ENCODE measurements around the gene JCAD.

DNA sequence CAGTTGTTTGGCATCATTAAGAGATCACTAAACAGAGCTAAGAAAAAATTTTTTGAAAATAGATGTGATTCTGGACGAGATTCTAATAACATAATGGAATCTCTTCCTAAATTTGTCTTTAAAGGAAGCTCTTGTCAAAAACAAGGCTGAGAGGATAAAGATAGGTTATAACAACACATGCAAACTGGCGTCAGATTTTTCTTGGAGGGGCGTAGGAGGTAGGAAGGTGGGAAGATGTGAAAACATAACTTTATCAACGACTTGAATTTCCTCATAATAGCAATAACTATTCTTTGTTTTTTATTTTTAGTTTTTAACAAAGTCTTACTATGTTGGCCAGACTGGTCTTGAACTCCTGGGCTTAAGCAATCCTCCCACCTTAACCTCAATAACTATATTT lies 31.8 kb upstream of the JCAD start:
- TF ChIP-seq, protein P1, sequence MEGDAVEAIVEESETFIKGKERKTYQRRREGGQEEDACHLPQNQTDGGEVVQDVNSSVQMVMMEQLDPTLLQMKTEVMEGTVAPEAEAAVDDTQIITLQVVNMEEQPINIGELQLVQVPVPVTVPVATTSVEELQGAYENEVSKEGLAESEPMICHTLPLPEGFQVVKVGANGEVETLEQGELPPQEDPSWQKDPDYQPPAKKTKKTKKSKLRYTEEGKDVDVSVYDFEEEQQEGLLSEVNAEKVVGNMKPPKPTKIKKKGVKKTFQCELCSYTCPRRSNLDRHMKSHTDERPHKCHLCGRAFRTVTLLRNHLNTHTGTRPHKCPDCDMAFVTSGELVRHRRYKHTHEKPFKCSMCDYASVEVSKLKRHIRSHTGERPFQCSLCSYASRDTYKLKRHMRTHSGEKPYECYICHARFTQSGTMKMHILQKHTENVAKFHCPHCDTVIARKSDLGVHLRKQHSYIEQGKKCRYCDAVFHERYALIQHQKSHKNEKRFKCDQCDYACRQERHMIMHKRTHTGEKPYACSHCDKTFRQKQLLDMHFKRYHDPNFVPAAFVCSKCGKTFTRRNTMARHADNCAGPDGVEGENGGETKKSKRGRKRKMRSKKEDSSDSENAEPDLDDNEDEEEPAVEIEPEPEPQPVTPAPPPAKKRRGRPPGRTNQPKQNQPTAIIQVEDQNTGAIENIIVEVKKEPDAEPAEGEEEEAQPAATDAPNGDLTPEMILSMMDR (IDR thresholded peaks at IDR 0.05), result no peak
- no peak for TF ChIP-seq FOXM1 (IDR thresholded peaks at IDR 0.05; ENCODE audit: low read depth)
- TF ChIP-seq JUND (IDR thresholded peaks at IDR 0.05), result no peak
- TF ChIP-seq, protein P2, sequence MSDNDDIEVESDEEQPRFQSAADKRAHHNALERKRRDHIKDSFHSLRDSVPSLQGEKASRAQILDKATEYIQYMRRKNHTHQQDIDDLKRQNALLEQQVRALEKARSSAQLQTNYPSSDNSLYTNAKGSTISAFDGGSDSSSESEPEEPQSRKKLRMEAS (IDR thresholded peaks at IDR 0.05; ENCODE audit: low read depth), result no peak
- no peak for TF ChIP-seq SMC3 (IDR thresholded peaks at IDR 0.05; ENCODE audit: low read depth, low read length)
- no peak for TF ChIP-seq POLR2AphosphoS5 (IDR thresholded peaks at IDR 0.05; ENCODE audit: low read depth, low read length)
- no peak for TF ChIP-seq SIN3A (IDR thresholded peaks at IDR 0.05; ENCODE audit: borderline replicate concordance, low read depth, low read length)
- TF ChIP-seq TAF1 (IDR thresholded peaks at IDR 0.05; ENCODE audit: borderline replicate concordance, low read depth, low read length), result no peak
- no peak for TF ChIP-seq FOSL2 (IDR thresholded peaks at IDR 0.05; ENCODE audit: borderline replicate concordance, low read depth)
- TF ChIP-seq, protein P3, sequence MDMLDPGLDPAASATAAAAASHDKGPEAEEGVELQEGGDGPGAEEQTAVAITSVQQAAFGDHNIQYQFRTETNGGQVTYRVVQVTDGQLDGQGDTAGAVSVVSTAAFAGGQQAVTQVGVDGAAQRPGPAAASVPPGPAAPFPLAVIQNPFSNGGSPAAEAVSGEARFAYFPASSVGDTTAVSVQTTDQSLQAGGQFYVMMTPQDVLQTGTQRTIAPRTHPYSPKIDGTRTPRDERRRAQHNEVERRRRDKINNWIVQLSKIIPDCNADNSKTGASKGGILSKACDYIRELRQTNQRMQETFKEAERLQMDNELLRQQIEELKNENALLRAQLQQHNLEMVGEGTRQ (IDR thresholded peaks at IDR 0.05; ENCODE audit: borderline replicate concordance, low read depth, low read length), result no peak
- TF ChIP-seq GATA2 (CRISPR knock-in tag; IDR thresholded peaks at IDR 0.05), result no peak
- no peak for TF ChIP-seq EZH2phosphoT487 (IDR thresholded peaks at IDR 0.05; ENCODE audit: borderline replicate concordance, low read depth)
